NCI-H1105 treated with DMSO at 0.1 percent for 48 hours (cell line): ENCODE measurements around the gene PDS5B.

Experiments used
- DNase-seq: peaks from one replicate; lab custom pipeline; 2025; lab: John Stamatoyannopoulos, UW

Gene PDS5B

GRCh38 chr13:32592082-32592481, 5.8 kb downstream of the PDS5B start:
- no peak for DNase-seq

- no peak for DNase-seq
These were observed 8.0 kb downstream of the PDS5B start for GRCh38 chr13:32594157-32594738.

DNA sequence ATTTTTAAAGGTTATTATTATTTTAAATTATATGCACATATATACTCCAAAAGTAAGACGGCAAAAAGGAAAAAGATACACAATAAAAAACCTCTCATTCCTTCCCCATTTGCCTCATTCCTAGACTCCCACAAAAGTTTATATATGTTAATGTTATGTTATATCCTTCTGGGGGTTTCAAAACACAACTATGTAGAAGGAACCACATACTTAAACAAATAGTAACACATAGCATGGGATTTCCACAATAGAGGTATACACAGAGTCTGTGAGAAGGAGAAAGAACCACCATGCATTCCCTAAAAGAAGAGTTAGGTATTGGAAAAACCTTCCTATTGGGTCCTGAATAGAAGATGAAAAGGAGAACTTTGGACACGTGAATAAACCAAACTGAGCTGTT, 9.1 kb downstream of the PDS5B start:
- DNase-seq, result no peak

- DNase-seq, result no peak
These were observed 14.6 kb downstream of the PDS5B start for GRCh38 chr13:32600890-32601289.

GRCh38 chr13:32609428-32609827, 23.2 kb downstream of the PDS5B start:
- DNase-seq, result no peak

- DNase-seq, result no peak
These were observed 24.3 kb downstream of the PDS5B start for GRCh38 chr13:32610538-32610937.

- DNase-seq, result no peak
These were observed 24.7 kb downstream of the PDS5B start for GRCh38 chr13:32610977-32611376.

DNA sequence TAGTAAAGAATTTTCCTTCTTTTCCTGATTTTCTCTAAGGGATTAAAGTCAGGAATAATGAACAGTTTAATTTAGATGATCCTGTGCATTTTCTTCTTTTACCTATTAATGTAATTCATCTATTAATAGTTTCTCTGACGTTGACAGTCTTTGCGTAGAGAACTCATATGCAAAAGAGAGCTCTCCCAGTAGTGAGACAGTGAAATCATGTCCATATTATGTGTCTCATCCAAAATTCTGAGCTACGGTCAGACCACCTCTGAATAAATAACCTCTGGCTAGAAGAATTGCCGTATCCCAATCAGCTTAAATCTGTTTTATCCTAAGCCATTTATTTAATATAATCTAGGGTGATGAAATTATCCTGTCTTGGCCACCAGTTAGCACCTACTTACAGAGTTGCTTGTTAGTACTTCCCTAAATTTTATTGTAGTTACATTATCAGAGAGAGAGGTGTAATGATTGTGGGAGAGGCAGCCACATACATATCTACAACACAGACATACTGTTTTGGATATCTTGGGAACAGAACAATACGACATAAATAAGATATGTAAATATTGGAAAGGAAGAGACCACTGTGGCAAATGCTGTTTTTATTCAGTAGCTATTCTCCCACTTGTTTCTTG, 30.7 kb downstream of the PDS5B start:
- DNase-seq, result no peak

- no peak for DNase-seq
These were observed 36.6 kb downstream of the PDS5B start for GRCh38 chr13:32622827-32623226.

DNA sequence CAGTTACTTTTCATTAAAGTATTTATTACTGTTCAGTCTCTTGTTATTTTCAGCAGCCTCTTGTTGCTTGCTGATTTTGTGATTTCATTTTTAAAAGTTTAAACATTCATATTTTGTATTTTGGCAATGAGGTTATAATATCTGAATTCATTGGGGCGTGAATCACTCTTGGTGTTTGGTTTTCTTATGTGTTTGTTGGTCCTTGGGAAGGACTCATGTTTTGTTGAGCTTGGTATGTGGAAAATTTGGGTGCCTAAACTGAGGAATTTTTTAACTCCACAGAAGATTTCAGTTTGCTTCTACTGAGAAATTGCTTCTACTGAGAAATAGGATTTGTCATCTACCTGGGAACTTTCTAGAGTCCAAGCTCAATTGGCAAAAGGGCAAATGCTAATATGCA, 38.2 kb downstream of the PDS5B start:
- DNase-seq, result no peak

GRCh38 chr13:32627793-32628192, 41.5 kb downstream of the PDS5B start:
- DNase-seq, result no peak

DNA sequence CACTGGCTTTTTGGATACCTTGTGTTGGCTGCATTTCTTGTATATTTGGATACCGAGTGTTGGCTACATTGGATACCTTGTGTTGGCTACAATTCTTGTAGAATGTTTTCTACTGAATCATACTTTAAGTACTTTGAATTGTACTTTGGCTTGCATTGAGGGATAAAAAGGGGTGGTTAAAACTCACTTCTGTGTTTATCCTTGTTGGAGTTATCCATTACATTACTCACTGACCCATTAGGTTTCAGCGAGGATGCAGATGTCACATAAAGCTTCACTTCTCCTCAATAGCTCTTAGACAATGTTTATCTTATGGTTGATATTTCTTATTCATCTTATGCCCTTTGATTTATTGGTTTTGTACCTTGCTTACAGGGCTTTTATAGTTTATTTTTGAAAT, 43.1 kb downstream of the PDS5B start:
- no peak for DNase-seq

GRCh38 chr13:32629866-32630265, 43.6 kb downstream of the PDS5B start:
- DNase-seq, result no peak

DNA sequence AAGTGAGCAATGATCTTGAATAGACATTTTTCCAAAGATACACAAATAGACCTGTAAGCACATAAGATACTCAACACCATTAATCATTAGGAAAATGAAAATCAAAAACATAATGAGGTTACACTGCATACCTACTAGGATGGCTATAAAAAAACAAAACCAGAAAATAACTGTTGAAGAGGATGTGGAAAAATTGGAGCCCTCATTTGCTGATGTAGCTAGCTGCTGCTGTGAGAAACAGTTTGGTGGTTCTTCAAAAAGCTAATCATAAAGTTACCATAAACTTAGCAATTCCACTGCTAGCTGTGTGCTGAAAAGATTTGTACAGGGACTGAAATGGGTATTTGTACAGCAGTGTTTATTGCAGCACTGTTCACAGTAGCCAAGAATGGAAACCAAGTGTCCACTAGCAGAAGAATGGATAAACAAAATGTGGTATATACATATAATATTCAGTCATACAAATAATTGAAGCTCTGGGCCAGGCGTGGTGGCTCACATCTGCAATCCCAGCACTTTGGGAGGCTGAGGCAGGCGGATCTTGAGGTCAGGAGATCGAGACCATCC, 46.2 kb downstream of the PDS5B start:
- no peak for DNase-seq

DNA sequence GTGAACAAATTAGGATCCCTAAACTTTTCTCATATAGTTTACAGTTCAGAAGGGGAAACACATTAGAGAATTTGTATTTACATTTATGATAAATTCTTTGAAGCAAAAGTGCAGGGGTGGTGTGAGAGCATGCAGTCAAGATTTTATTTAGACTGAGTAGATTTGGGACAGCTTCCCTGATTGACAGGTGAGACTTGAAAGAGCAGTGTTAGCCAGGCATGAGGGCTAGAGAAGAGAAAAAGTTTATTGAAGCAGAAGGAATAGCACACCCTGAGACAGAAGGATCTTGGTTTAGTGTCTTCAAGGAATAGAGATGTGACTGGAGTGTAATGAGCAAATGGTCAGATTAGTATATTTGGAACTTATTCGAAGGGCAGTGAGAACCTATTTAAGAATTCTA, 50.5 kb downstream of the PDS5B start:
- no peak for DNase-seq

DNA sequence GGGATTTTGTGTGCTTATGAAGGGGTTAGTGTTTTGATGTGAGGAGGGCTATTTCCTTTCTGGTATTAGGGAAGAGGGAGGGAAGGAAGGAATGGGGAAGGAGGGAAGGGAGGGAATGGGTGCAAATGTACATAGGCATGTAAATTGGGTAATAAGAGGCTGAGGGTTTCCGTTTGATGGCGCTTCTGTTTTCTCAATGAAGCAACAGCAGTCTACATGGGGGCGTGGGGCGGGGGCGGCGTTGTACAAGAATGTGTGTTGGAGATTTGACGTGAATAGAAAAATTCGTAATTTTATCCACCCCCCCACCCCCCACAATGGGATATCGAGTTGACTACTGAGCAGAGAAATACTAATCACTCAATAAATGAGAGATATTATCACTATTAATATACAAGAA, 52.5 kb downstream of the PDS5B start:
- no peak for DNase-seq

DNA sequence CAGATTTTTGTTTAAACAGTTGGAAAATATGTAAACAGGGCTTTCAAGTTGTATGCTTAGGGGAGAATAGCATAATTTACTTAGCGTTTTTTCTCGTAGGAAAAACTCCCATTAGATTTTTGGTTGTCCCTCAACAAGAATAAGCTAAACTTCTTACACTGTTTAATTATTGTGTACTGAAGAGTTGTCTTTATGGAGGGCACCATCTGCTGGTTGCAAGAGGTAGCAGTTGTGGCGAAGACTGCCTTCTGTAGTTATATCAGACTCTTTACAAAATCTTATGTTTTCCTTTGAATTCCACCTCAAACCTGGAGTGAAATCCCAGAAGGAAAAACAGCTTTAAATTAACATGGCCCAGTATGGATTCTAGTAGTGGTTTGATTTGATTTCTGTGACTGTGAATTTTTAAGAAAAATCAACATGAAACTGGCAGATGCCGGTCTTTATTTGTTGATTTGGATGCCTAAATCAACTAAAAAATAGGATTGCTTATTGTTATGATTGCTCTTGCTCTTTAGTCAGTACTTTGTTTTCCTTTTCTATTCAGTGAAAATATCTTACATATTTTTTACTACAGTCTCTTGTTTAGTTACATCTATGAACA, 53.4 kb downstream of the PDS5B start:
- peak; percentile 8 for DNase-seq

GRCh38 chr13:32642316-32642715, 56.1 kb downstream of the PDS5B start:
- no peak for DNase-seq

DNA sequence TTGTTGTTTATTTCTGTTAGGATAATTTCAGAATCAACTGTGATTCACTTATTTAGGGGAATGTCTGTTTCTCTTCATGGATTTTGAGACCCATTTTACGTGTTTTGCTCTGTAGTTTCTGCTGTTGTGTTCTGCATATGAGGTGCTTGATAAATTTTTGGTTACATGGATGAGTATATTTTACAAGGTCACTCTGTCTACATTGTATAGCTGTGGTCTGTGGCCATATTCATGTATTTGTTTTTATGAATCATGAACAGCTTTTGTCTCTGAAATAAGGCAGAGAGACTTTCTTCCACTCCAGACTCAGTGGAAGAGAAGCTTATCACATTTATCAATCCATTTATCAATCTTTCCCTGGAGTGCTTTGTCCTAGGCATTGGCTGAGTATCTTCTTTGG, 56.6 kb downstream of the PDS5B start:
- no peak for DNase-seq

- no peak for DNase-seq
These were observed 59.6 kb downstream of the PDS5B start for GRCh38 chr13:32645854-32646253.

GRCh38 chr13:32647926-32648325, 61.7 kb downstream of the PDS5B start:
- no peak for DNase-seq

DNA sequence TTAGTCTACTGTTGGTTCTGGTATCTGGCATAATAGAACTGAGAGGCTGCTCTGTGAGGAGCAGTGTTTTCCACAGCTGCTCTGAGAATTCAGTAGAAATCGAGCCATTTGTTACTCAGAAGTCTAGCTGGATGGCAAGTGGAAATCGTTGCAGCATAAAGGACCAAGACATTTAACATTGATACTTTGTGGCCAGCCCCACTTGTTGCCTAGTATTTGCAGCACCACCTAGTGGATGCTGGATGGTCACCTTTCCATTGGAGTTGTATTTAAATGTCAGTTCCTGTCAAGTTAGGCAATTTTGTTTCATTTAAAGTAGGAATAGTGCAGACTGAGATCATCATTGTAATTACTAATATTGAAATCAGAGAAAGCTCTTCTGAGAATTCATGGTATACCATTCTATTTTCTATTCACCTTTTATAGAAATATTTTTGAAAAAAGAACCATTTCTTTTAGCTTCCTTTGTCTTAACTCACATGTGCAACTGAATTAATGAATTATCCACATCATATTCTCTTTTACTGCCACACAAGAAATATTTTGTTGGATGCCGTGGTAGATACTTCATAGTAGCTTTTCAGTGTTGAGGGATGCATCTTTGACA, 64.6 kb downstream of the PDS5B start:
- DNase-seq, result peak; percentile 43

GRCh38 chr13:32657309-32657708, 71.1 kb downstream of the PDS5B start:
- no peak for DNase-seq
